Endometrial microvascular endothelial cells (primary cell): ENCODE results near the gene FOXD4L6. TPM values are rescaled to one million over a fixed set of nuclear protein-coding genes. Genes with fewer than 3 reads are reported as not detected.
"Not testable (repeated sequence)": the region's sequence is repeated elsewhere in the genome, so short reads cannot be mapped to it uniquely, and the experiment has no call there.

Experiments
- in situ Hi-C: cut with HindIII; loops from 2 replicates; pipeline ENCODE4 v1.10.0; 2017; ENCODE audit warnings: low sequenced_read_pairs, low pct_unique_long_range_greater_than_20kb; ENCODE audit errors: inconsistent ontology term
- total RNA-seq: library from RNA; depleted of rRNA; stranded (reverse); fragments of >200 nt; gene quantifications from one replicate; pipeline ENCODE4 v1.2.3, GENCODE V29; 2015; ENCODE audit errors: inconsistent ontology term

The FOXD4L6 gene
- total RNA-seq, 1 donor from 2014 or later = not detected

DNA sequence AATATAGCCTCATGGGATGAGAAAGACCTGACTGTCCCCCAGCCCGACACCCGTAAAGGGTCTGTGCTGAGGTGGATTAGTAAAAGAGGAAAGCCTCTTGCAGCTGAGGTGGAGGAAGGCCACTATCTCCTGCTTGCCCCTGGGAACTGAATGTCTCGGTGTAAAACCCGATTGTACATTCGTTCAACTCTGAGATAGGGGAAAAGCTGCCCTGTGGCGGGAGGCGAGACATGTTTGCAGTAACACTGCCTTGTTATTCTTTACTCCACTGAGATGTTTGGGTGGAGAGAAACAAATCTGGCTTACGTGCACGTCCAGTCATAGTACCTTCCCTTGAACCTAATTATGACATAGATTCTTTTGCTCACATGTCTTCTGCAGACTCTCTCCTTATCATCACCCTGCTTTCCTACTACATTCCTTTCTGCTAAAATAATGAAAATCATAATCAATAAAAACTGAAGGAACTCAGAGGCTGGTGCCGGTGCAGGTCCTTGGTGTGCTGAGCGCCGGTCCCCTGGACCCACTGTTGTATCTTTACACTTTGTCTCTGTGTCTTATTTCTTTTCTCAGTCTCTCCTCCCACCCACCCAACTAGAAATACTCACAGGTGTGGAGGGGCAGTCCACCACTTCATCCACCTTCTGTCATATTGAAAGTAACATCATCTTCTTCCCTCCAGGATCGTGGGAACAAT is 22.8 kb downstream of the FOXD4L6 start:
- in situ Hi-C loops = not testable (repeated sequence)

- in situ Hi-C loops = not testable (repeated sequence)
These were observed 23.9 kb downstream of the FOXD4L6 start for GRCh38 chr9:41104542-41104941.

DNA sequence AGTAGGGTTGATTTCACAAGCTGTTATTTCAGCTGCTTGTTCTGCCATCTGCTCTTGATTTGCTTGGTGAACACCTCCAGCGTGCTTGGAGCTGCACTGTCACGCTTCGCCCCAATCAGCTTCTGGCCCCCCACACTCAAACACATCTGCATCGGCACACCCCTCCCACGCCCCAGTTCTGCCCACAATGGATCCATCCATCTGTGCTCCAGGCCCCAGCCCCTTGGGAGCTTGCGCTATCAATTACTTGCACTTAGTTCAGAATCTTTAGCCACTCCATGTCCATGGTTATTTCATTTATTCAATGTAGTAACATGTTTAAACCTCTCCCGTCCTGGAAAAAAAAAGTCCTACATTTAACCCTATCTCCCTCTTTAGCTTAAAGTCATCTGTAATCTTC is 28.0 kb downstream of the FOXD4L6 start:
- in situ Hi-C loops = not testable (repeated sequence)

GRCh38 chr9:41098759-41099158 is 29.7 kb downstream of the FOXD4L6 start:
- in situ Hi-C loops = not testable (repeated sequence)

- in situ Hi-C loops = not testable (repeated sequence)
These were observed 33.4 kb downstream of the FOXD4L6 start for GRCh38 chr9:41095060-41095459.

- in situ Hi-C loops = not testable (repeated sequence)
These were observed 34.3 kb downstream of the FOXD4L6 start for GRCh38 chr9:41094010-41094773.

GRCh38 chr9:41090922-41091321 is 37.6 kb downstream of the FOXD4L6 start:
- in situ Hi-C loops = not testable (repeated sequence)

DNA sequence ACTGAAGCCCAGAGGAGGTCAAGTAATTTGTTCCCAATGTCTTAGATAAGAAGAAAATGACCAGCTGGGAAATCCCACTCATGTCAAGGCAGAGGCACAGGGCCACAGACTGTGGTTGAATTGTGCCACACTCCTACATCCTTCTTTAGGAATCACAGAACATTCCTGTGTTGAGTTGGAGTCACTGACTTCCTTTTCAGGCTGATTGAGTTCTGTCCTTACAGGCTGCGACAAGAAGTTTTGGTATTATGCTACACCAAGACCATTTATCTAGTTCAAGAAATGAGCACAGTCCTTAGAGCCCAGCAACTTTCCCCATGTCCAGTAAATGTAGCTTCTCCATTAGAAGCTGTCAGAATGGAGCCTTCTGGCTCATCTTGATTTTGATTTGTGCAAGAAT is 38.1 kb downstream of the FOXD4L6 start:
- in situ Hi-C loops = not testable (repeated sequence)

DNA sequence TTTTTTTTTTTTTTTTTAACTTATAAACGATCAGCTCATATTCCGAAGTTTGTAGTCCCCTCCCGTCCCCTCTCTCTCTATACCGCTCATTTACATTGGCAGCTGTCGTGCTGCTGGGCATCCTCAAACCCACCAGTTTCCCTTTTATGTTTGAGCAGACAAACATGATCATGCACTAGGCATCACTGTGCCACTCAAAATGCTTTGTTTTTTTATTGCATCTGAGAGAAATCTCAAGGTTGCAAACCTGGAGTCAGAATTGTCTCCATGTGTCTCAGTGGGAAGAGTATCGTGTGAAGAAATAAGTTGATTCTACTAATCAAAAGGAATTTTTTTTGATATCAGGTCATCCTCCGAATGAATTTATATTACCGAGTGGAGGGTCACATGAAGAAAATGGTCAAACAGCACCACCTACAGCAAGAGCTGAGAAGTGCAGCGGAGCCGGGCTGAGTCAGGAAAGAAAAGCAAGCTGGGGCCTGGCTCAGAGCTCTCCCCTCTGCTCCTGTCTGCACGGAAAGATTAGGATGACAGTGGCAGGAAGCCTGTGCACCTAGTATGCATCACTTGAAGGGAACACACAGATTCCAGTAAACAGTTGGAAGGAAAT is 39.9 kb downstream of the FOXD4L6 start:
- in situ Hi-C loops = not testable (repeated sequence)

GRCh38 chr9:41087929-41088328 is 40.6 kb downstream of the FOXD4L6 start:
- in situ Hi-C loops = not testable (repeated sequence)

GRCh38 chr9:41087157-41087780 is 41.2 kb downstream of the FOXD4L6 start:
- in situ Hi-C loops = not testable (repeated sequence)

GRCh38 chr9:41086685-41087084 is 41.8 kb downstream of the FOXD4L6 start:
- in situ Hi-C loops = not testable (repeated sequence)

GRCh38 chr9:41086215-41086614 is 42.3 kb downstream of the FOXD4L6 start:
- in situ Hi-C loops = not testable (repeated sequence)

DNA sequence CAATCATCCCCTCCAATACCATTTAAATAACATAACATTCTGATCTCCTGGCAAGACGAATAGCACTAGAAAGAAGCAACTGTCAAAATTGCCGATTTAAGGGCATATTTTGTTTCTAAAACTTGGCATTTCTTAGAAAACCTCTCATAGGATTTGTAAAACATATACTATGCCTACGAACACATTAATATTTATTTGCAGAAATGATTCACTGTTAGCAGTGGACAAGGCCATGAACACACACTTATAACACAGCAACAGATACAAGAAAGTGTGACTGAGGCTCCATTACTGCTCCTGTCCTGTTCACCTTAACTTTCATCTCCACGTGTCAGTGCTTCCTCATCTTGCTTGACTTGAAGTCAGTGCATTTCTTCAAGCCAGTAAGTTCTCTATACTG is 46.1 kb downstream of the FOXD4L6 start:
- in situ Hi-C loops = not testable (repeated sequence)

DNA sequence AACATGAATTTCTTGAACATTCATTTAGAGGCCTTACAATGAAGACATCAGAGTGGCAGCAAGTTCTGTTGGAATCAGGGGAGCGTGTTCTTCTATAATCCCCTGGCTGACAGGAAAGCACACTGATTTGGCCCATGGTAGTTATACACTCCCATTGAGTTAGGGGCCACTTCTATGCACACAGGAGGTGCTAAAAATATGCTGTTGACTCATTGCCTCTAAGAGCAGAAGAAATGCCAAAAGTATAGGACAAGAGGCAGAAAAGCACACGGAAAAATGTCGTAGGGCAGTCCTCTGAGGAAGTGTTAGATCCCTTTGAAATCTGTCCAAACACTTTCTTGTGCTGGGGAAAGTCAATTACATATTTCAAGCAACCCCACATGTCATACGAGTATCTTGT is 49.0 kb downstream of the FOXD4L6 start:
- in situ Hi-C loops = not testable (repeated sequence)

- in situ Hi-C loops = not testable (repeated sequence)
These were observed 50.9 kb downstream of the FOXD4L6 start for GRCh38 chr9:41077586-41077985.
